Endothelial cell of umbilical vein (primary cell): ENCODE results near the gene PUS1. TPM values are rescaled to one million over a fixed set of nuclear protein-coding genes. Genes with fewer than 3 reads are reported as not detected.

Source experiments
- BruUV-seq: library from RNA; stranded (reverse); fragments of 400-500 nt; replicated peaks from 2 replicates; lab custom pipeline; 2021; lab: Mats Ljungman, UMichigan
- CTCF ChIA-PET: fragments of 300-600, 350-600 bp; sonication (Branson Sonifier 250); formaldehyde crosslinking; loops from one replicate; lab custom pipeline; 2021; ENCODE audit warnings: antibody characterized with exemption, inconsistent platforms; lab: Charles Lee
- POLR2A ChIA-PET: fragments of 300-600, 350-600 bp; sonication (Branson Sonifier 250); formaldehyde crosslinking; loops from one replicate; lab custom pipeline; 2021; ENCODE audit warnings: antibody characterized with exemption, inconsistent platforms; lab: Charles Lee
- DNase-seq: peaks from one replicate; pipeline ENCODE4 v3.0.0-alpha.2; 2011; ENCODE audit warnings: low read depth, low spot score
- FAIRE-seq: peaks from 2 replicates; lab custom pipeline; 2011; peaks lifted over from hg19 to GRCh38; lab: Jason Lieb, UNC
- H2AFZ ChIP-seq: 2 replicates; pipeline ENCODE4 v1.6.0; 2012; ENCODE audit warnings: low read depth, low read length, control low read depth, inconsistent platforms
- H3K27ac ChIP-seq: 2 replicates; pipeline ENCODE4 v1.5.1; 2011; ENCODE audit warnings: low read depth, mild to moderate bottlenecking, control low read depth, low read length, moderate library complexity; ENCODE audit not compliant: insufficient read depth
- H3K27me3 ChIP-seq, 2 experiments: 2 replicates each; pipeline versions ENCODE4 v1.6.0 to v1.6.1; 2011; ENCODE audit warnings: low read length in 2 of 2, mixed read lengths in 1 of 2; ENCODE audit not compliant: control insufficient read depth in 2 of 2, insufficient read depth in 2 of 2
- H3K36me3 ChIP-seq, 2 experiments: 2 replicates in 1 of 2; 3 replicates in 1 of 2; pipeline ENCODE4 v1.5.1; 2011; ENCODE audit warnings: low read length in 2 of 2, mild to moderate bottlenecking in 1 of 2, moderate library complexity in 1 of 2; ENCODE audit not compliant: control insufficient read depth in 2 of 2, insufficient read depth in 2 of 2; ENCODE audit errors: extremely low read depth in 1 of 2
- H3K4me1 ChIP-seq: 3 replicates; pipeline ENCODE4 v1.5.1; 2011; ENCODE audit warnings: mild to moderate bottlenecking, low read length; ENCODE audit not compliant: control insufficient read depth, insufficient read depth; ENCODE audit errors: extremely low read depth
- H3K4me2 ChIP-seq: 2 replicates; pipeline ENCODE4 v1.6.1; 2011; ENCODE audit warnings: low read length, control low read depth, mixed read lengths; ENCODE audit not compliant: insufficient read depth
- H3K4me3 ChIP-seq, 3 experiments: fragments of 200-600 bp in 1 of 3; sonication (generic), shearing (Covaris generic) in 1 of 3; replicated peaks in 1 of 3; 2 replicates each; pipeline ENCODE4 v1.5.1; 2011 to 2016; ENCODE audit warnings: control low read depth in 3 of 3, low read length in 3 of 3, mild to moderate bottlenecking in 2 of 3, inconsistent platforms in 1 of 3, low read depth in 1 of 3, moderate library complexity in 1 of 3; ENCODE audit not compliant: insufficient read depth in 1 of 3
- H3K79me2 ChIP-seq: 2 replicates; pipeline ENCODE4 v1.6.0; 2012; ENCODE audit warnings: low read length, inconsistent platforms; ENCODE audit not compliant: control insufficient read depth, insufficient read depth
- H3K9ac ChIP-seq: replicated peaks from 2 replicates; pipeline ENCODE3; 2011; ENCODE audit warnings: low read length, control low read depth; ENCODE audit not compliant: insufficient read depth; ENCODE audit errors: extremely low read depth
- H3K9me1 ChIP-seq: replicated peaks from 3 replicates; pipeline ENCODE4 v1.6.0; 2011; ENCODE audit warnings: mild to moderate bottlenecking, low read length; ENCODE audit not compliant: control insufficient read depth, insufficient read depth; ENCODE audit errors: extremely low read depth
- H3K9me3 ChIP-seq: replicated peaks from 2 replicates; pipeline ENCODE4 v1.5.1; 2012; ENCODE audit warnings: low read length, inconsistent platforms; ENCODE audit not compliant: control insufficient read depth, insufficient read depth
- H4K20me1 ChIP-seq: replicated peaks from 2 replicates; pipeline ENCODE3; 2011; ENCODE audit warnings: mild to moderate bottlenecking, low read length; ENCODE audit not compliant: control insufficient read depth, insufficient read depth; ENCODE audit errors: extremely low read depth
- CTCF ChIP-seq, 2 donors: IDR thresholded peaks; 1 replicate in 1 of 2; 2 replicates in 1 of 2; pipeline ENCODE4 v1.5.1; 2011; ENCODE audit warnings: low read length in 2 of 2, mild to moderate bottlenecking in 2 of 2, moderate library complexity in 2 of 2, control low read depth in 1 of 2, inconsistent platforms in 1 of 2, low read depth in 1 of 2; ENCODE audit not compliant: insufficient read depth in 1 of 2; ENCODE audit errors: extremely low read depth in 1 of 2
- EZH2 ChIP-seq: IDR thresholded peaks from 2 replicates; pipeline ENCODE4 v1.6.1; 2012; ENCODE audit warnings: borderline replicate concordance, low read depth, mild to moderate bottlenecking, moderate library complexity, low read length, inconsistent platforms; ENCODE audit not compliant: severe bottlenecking
- FOS ChIP-seq: IDR thresholded peaks from 2 replicates; pipeline ENCODE4 v1.6.1; 2011; ENCODE audit warnings: mild to moderate bottlenecking, low read length, moderate library complexity, borderline replicate concordance; ENCODE audit not compliant: insufficient read depth
- GATA2 ChIP-seq: IDR thresholded peaks from 2 replicates; pipeline ENCODE4 v1.7.0; 2011; ENCODE audit warnings: low read depth, mild to moderate bottlenecking, moderate library complexity, mixed read lengths, low read length; ENCODE audit not compliant: insufficient read length, insufficient read depth
- JUN ChIP-seq: IDR thresholded peaks from 2 replicates; pipeline ENCODE4 v1.6.1; 2011; ENCODE audit warnings: borderline replicate concordance, low read depth; ENCODE audit not compliant: insufficient read length, insufficient read depth
- MAX ChIP-seq: IDR thresholded peaks from 2 replicates; pipeline ENCODE4 v1.6.1; 2011; ENCODE audit not compliant: insufficient read depth, insufficient read length
- MYC ChIP-seq: IDR thresholded peaks from one replicate; pipeline ENCODE4 v1.6.1; 2011; ENCODE audit warnings: mild to moderate bottlenecking, low read depth, low read length
- POLR2A ChIP-seq: IDR thresholded peaks from 2 replicates; pipeline ENCODE4 v1.6.1; 2012; ENCODE audit warnings: low read depth, mild to moderate bottlenecking, control low read depth, low read length
- POLR2AphosphoS5 ChIP-seq: IDR thresholded peaks from 2 replicates; pipeline ENCODE4 v1.6.1; 2012; ENCODE audit warnings: low read depth, mild to moderate bottlenecking, control low read depth, low read length, moderate library complexity; ENCODE audit not compliant: insufficient read depth
- dilution Hi-C: fragments of 300-500 bp; cut with MboI; formaldehyde crosslinking; loops from one replicate; pipeline ENCODE4 v1.15.0; 2019; ENCODE audit warnings: low sequenced_read_pairs; ENCODE audit not compliant: extremely low pct_ligation_motif_present
- intact Hi-C: fragments of 100-400 bp; cut with micrococcal nuclease; formaldehyde crosslinking; loops from one replicate; pipeline ENCODE4 v1.10.0; 2022
- polyA plus RNA-seq, 4 experiments: library from polyadenylated mRNA; depleted of rRNA in 3 of 4; stranded (reverse) in 3 of 4; unstranded in 1 of 4; fragments of >200 nt; gene quantifications; 2 replicates each; pipeline versions ENCODE4 v1.2.1 to v1.2.3, GENCODE V29; 2011 to 2012; ENCODE audit warnings: missing spikeins in 1 of 4
- total RNA-seq: library from RNA; stranded (reverse); gene quantifications from 2 replicates; pipeline ENCODE4 v1.2.3, GENCODE V29; 2021

PUS1 gene
- total and polyA plus RNA-seq, 2 donors (not counting 3 experiments of a cell fraction or from before 2014, with no cell fraction given): 33.9 to 52.2 TPM

- DNase-seq (no peak), FAIRE-seq (no peak)
- no peaks in the 10 kb centered on the region for H4K20me1 ChIP-seq
- peaks cover 2% of the 10 kb centered on the region for H3K79me2 ChIP-seq
- ChIA-PET CTCF (no interaction called here), POLR2A (no interaction called here)
- H3K4me2 ChIP-seq: no peak overlapping the region
- peaks cover 0 to 5% of the 10 kb centered on the region in 2 experiments for H3K36me3 ChIP-seq
- no peaks in the 10 kb centered on the region for H3K27me3 ChIP-seq
- BruUV-seq: no TSS peak
- no peaks in the 10 kb centered on the region for H3K9me3 ChIP-seq
- TF ChIP-seq POLR2A: no peak
- TF ChIP-seq GATA2: no peak
- TF ChIP-seq POLR2AphosphoS5: no peak
- TF ChIP-seq CTCF (IDR thresholded peaks at IDR 0.05; ENCODE audit: extremely low read depth in 1 of 2, insufficient read depth in 1 of 2, low read depth in 1 of 2, low read length in 2 of 2): no peak
- TF ChIP-seq MAX: no peak
- no peak for TF ChIP-seq EZH2
- no peak for TF ChIP-seq MYC
- no peak for TF ChIP-seq JUN
- no peak for TF ChIP-seq FOS
- intact Hi-C loops (no loop called here), dilution Hi-C loops (no loop called here)
- H3K9me1 ChIP-seq: no peaks in the 10 kb centered on the region
- H3K27ac ChIP-seq: no peak overlapping the region
- no peak overlapping the region for H2AFZ ChIP-seq
- H3K4me1 ChIP-seq: peaks cover 6% of the 10 kb centered on the region
- H3K4me3 ChIP-seq: no peak overlapping the region
- H3K9ac ChIP-seq: no peak overlapping the region
These were observed 28.7 kb upstream of the PUS1 start for GRCh38 chr12:131900397-131900796.
